IPS DF 6.9 (cell line): ENCODE results near the gene NOS1.
"Not testable (repeated sequence)": the region's sequence is repeated elsewhere in the genome, so short reads cannot be mapped to it uniquely, and the experiment has no call there.

Experiments
- DNase-seq: peaks from one replicate; pipeline ENCODE4 v3.0.0-alpha.2; 2013; ENCODE audit warnings: low read depth, low spot score
- H3K27ac ChIP-seq: one replicate; pipeline ENCODE4 v1.5.1; 2013; ENCODE audit warnings: low read length, control low read depth
- H3K27me3 ChIP-seq: 2 replicates; pipeline ENCODE4 v1.6.1; 2013; ENCODE audit warnings: mild to moderate bottlenecking, low read length; ENCODE audit not compliant: control insufficient read depth, insufficient read depth
- H3K36me3 ChIP-seq: 2 replicates; pipeline ENCODE4 v1.6.1; 2013; ENCODE audit warnings: low read length; ENCODE audit not compliant: control insufficient read depth, insufficient read depth
- H3K4me1 ChIP-seq: 2 replicates; pipeline ENCODE4 v1.6.1; 2013; ENCODE audit warnings: low read length; ENCODE audit not compliant: control insufficient read depth, insufficient read depth
- H3K4me3 ChIP-seq: 2 replicates; pipeline ENCODE4 v1.5.1; 2013; ENCODE audit warnings: mild to moderate bottlenecking, low read length
- H3K9me3 ChIP-seq: 2 replicates; pipeline ENCODE4 v1.6.1; 2013; ENCODE audit warnings: low read length, inconsistent platforms; ENCODE audit not compliant: control insufficient read depth, insufficient read depth
- WGBS: extraction: QIAGEN DNeasy Blood & Tissue Kit; methylation state at CpG from one replicate; pipeline ENCODE4 v1.1.7; 2013; ENCODE audit warnings: mixed read lengths, missing lambda C conversion rate; ENCODE audit not compliant: insufficient read length, insufficient coverage; 5-methylcytosine and 5-hydroxymethylcytosine counted together

Gene NOS1

DNA sequence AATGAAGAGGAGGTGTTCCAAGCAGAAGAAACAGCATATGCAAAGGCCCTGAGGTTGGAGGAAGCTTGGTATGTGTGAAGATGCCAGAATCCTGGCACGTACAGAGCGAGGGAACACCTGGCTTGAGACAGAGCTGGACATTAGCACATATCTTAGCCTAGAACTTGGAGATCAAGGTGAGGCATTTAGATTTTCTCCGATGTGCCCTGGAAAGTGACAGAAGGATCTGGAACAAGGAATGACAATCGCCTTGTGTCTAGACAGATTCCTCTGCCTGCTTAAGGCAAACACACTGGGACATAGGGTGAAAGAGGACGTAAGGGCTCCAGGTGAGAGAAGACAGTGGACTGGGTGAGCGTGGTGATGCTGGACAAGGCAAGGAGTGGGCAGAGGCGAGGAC, 32.2 kb upstream of the NOS1 start:
- Histone ChIP-seq H3K36me3 (no peaks in the 10 kb centered on the region), H3K27me3 (no peaks in the 10 kb centered on the region)
- no peak for DNase-seq

DNA sequence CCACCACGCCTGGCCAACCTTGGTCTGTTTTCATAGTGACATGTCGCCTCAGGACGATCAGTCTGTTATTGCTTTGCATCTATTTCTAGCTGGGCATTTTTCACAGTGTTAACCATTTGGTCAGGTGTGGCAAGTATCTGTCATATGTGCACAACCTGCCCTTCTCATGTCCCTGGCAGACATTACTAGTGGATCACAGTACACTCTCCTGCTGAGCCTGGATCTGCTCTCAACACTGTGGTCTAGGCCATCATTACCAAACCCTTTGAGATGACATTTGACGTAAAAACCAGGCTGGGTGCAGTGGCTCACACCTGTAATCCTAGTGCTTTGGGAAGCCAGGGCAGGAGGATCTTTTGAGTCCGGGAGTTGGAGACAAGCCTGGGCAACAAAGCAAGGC, 29.4 kb upstream of the NOS1 start:
- Histone ChIP-seq H3K27me3 (no peaks in the 10 kb centered on the region), H3K36me3 (no peaks in the 10 kb centered on the region), H3K4me1 (no peaks in the 10 kb centered on the region), H3K4me3 (no peak overlapping the region), H3K9me3 (no peaks in the 10 kb centered on the region), H3K27ac (no peak overlapping the region)
- no peak for DNase-seq
- no CpG with 5 or more reads among the region's 5 CpGs for WGBS

More for the DNA sequence above, 32.2 kb upstream of the NOS1 start:
- Histone ChIP-seq H3K4me1 (no peaks in the 10 kb centered on the region), H3K9me3 (no peaks in the 10 kb centered on the region), H3K27ac (no peak overlapping the region), H3K4me3 (no peak overlapping the region)
- no CpG with 5 or more reads among the region's 7 CpGs for WGBS

DNA sequence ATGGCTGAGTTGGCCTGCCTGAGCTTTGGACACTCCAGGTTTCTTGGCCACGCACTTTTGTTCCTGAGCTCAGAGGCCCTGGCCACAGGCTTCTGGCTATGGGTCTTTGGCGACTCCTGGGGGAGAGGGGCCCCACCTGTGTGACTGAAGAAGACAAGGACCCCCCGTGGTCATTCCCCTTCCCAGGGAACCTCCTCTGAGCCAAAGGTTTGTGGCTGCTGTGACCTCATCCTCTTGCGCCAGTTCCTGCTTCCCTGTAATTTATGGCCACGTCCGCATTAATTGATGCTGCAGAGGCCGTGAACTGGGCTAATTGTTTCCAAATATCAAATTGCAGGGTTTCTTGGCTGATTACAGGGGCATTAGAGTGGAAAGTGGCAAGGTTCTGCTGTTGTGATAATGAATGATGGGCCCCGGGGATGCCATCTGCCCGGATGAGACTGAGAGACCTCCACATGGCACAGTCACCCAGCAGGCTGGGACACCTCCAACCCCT, 27.6 kb upstream of the NOS1 start:
- H3K27me3 ChIP-seq: no peaks in the 10 kb centered on the region
- no peak overlapping the region for H3K27ac ChIP-seq
- H3K4me3 ChIP-seq: no peak overlapping the region
- no peaks in the 10 kb centered on the region for H3K4me1 ChIP-seq
- no CpG with 5 or more reads among the region's 9 CpGs for WGBS
- H3K36me3 ChIP-seq: no peaks in the 10 kb centered on the region
- H3K9me3 ChIP-seq: no peaks in the 10 kb centered on the region
- no peak for DNase-seq

DNA sequence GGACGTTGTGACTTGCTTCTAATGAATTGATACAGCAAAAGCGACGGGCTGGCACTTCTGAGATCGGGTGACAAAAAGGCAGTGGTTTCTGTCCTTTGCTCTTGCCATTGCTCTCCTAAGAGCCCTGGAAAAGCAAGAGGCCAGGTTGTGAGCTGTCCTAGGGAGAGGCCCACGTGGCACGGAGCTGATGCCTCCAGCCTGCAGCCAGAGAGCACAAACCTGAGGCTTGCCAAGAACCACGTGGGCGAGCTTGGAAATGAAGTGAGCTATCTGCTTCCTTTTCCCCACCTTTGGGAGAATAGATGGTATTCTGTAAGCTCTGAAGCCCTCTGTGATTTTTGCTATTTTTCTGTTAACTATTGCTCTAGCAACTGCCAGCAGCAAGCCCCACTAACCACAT, 26.4 kb upstream of the NOS1 start:
- H3K27me3 ChIP-seq: no peaks in the 10 kb centered on the region
- no peak overlapping the region for H3K27ac ChIP-seq
- H3K9me3 ChIP-seq: no peaks in the 10 kb centered on the region
- DNase-seq: no peak
- WGBS: no CpG with 5 or more reads among the region's 8 CpGs
- no peak overlapping the region for H3K4me3 ChIP-seq
- no peaks in the 10 kb centered on the region for H3K36me3 ChIP-seq
- no peaks in the 10 kb centered on the region for H3K4me1 ChIP-seq

DNA sequence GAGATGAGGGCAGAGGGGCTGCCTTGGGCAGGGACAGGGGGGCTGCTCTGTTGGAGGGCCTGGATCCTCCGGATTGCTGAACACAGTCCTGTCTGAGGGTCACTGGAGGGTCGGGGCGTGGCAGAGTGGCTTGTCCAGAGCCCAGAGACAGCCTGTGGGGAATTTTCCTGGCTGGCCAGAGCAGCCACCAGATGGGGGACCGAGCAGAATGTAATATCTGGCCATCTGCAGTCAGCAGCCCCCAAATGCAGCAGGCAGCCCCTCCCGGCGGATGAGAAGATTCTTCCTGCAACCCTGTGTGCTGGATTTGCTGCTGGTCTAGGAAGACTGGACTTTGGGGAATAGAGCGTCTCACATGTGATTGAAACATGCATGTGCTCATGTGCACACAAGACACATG, 23.3 kb upstream of the NOS1 start:
- no CpG with 5 or more reads among the region's 7 CpGs for WGBS
- DNase-seq: no peak
- no peaks in the 10 kb centered on the region for H3K36me3 ChIP-seq

DNA sequence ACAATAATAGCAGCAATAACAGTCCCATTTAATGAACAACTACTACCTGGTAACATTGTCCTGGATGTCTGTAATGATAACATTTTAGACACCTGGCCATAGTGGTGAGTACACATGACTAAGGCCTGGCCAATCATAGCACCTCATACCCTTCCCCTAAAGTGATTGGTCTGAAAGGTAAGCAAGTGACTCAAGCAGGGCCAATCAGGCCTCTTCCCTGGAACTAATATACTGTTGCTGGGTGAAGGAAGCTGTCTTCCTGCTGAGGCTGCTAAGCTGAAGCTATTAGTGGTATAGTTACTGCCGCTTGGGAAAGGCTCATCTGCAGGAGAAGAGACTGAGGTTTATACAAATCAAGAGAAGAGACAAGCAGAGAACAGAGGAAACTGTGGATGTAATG, 18.7 kb upstream of the NOS1 start:
- Histone ChIP-seq H3K27me3 (no peaks in the 10 kb centered on the region), H3K27ac (no peak overlapping the region), H3K4me1 (no peaks in the 10 kb centered on the region), H3K9me3 (no peaks in the 10 kb centered on the region), H3K36me3 (no peaks in the 10 kb centered on the region), H3K4me3 (no peak overlapping the region)
- DNase-seq: no peak
- WGBS: no CpG with 5 or more reads among the region's 1 CpG

More for the DNA sequence above, 23.3 kb upstream of the NOS1 start:
- no peaks in the 10 kb centered on the region for H3K9me3 ChIP-seq
- H3K27ac ChIP-seq: no peak overlapping the region
- H3K4me1 ChIP-seq: no peaks in the 10 kb centered on the region
- no peaks in the 10 kb centered on the region for H3K27me3 ChIP-seq
- H3K4me3 ChIP-seq: no peak overlapping the region

DNA sequence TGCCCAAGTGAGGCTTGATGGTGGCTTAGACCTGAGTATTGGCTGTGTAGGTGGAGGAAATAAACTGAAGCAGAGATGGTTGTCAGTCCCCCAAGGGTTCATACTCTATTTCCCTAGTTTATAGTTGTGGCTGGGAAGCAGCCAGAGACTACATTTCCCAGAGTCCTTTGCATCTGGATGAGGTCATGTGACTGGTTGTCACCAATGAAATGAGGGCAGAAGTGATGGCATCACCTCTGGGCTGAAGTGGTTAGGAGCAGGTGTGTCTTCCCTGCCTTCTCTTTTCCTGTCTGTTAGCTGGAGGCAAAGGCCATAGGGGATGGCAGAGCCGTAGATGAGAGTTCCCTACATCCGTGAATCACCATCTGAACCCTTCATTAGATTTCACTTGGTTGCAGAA, 16.3 kb upstream of the NOS1 start:
- Histone ChIP-seq H3K4me1 (no peaks in the 10 kb centered on the region), H3K9me3 (no peaks in the 10 kb centered on the region), H3K36me3 (no peaks in the 10 kb centered on the region), H3K27ac (no peak overlapping the region), H3K4me3 (no peak overlapping the region), H3K27me3 (no peaks in the 10 kb centered on the region)
- no CpG with 5 or more reads among the region's 2 CpGs for WGBS
- DNase-seq: no peak

DNA sequence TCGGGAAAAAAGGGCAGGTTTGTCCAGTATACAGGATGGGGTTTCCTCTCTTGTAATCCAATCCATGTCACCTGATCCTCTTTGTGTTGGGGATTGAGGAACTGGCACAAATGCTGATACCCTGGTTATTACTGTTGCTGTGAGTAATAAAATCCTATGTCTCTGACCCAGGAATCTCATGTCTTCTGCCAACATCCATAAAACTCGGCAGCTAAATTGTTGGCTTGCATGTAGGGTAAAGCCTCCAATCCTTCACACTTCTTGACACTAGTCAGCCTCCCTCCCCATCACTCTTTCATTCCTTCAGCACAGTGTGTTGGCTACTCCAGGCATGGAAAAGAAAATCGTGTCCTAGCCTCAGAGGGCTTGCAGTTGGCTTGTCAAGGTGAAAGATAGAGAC, 9.2 kb upstream of the NOS1 start:
- Histone ChIP-seq H3K36me3 (no peaks in the 10 kb centered on the region), H3K27me3 (no peaks in the 10 kb centered on the region), H3K4me1 (no peaks in the 10 kb centered on the region), H3K4me3 (no peak overlapping the region), H3K27ac (no peak overlapping the region), H3K9me3 (no peaks in the 10 kb centered on the region)
- no CpG with 5 or more reads among the region's 3 CpGs for WGBS
- DNase-seq: no peak

DNA sequence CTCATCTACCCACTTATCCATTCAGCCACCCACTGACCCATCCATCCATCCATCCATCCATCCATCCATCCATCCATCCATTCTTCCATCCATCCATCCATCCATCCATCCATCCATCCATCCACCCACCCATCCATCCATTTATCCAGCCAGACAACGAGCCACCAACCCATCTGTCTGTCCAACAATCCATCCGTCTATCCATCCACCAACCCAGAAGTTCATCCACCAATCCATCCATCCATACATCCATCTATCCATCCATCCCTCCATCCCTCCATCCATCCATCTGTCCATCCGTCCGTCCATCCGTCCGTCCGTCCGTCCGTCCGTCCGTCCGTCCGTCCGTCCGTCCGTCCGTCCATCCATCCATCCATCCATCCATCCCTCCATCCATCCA, 8.6 kb upstream of the NOS1 start:
- H3K27me3 ChIP-seq, H3K27ac ChIP-seq, DNase-seq, H3K4me1 ChIP-seq, H3K9me3 ChIP-seq, H3K36me3 ChIP-seq, H3K4me3 ChIP-seq: not testable (repeated sequence)
- WGBS: 100% methylated on average over 4 of the region's 17 CpGs

DNA sequence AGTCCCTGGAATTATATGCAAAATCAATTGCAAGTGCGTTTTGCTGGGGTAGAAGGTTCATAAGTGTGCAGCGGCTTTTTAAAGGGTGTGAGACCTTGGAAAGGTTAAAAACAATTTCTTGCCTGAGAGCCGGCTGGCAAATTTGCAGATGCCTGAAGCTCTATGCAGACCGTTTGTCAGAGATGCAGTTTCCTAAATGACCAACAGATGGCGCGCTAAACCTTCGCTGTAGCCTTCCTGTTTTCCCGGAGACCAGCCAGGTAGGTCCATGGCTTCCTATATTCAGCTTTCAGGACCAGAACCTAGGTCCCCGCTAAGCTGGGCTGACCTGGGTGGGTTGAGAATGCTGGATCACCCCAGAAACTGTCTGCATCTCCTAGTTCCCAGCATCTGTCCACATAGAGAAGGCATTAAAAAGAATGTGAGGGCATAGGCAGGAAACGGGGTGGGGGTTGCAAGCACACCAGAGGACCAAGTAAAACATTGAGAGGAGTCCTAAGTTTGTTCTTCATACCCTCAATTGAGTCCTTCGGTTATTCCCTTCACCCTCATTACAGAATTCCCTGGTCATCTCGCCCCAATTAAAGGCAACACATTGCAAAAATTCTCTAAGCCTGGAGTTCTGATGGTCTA, 5.7 kb upstream of the NOS1 start:
- no CpG with 5 or more reads among the region's 12 CpGs for WGBS
- Histone ChIP-seq H3K9me3 (no peaks in the 10 kb centered on the region), H3K4me3 (no peak overlapping the region), H3K36me3 (no peaks in the 10 kb centered on the region), H3K27me3 (peaks cover 8% of the 10 kb centered on the region; the same call in 1 of the 2 replicates), H3K27ac (no peak overlapping the region), H3K4me1 (no peaks in the 10 kb centered on the region)
- peak; percentile 82 for DNase-seq

DNA sequence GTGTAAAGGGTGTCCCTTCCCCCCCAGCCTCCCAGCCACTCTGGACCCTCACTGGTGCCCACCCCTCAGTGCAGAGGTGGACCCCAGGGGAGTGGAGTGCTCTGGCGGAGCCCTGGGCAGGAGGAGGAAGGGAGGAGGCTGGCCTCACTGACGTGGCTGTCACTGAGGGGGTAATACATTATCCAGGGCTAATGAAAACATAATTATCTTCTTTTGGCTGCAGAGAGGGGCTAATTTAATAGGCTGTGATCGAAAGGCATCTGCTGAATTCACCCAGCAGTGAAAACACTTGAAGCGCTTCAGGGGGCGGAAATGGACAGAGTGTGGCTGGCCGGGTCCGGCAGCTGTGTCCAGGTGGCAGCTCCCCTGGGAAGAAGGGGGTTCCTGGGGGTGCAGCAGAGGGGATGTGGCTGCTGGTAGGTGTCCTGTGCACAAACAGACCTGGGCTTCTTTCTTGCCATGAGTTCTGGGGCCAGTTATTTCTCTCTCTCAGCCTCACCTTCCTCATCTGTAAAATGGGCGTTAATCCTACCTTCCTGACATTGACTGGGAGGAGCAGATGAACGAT, 3.7 kb upstream of the NOS1 start:
- no peak for DNase-seq
- Histone ChIP-seq H3K9me3 (no peaks in the 10 kb centered on the region), H3K4me1 (no peaks in the 10 kb centered on the region), H3K4me3 (no peak overlapping the region), H3K36me3 (no peaks in the 10 kb centered on the region; the same call in 1 of the 2 replicates), H3K27me3 (peaks cover 13% of the 10 kb centered on the region; the same call in 1 of the 2 replicates), H3K27ac (no peak overlapping the region)
- no CpG with 5 or more reads among the region's 9 CpGs for WGBS
